ENCODE measurements around the gene PLEKHD1. TPM values are rescaled to one million over a fixed set of nuclear protein-coding genes. Genes with fewer than 3 reads are reported as not detected.
A peak's percentile ranks its signal among the peaks of the same experiment; 100 is the strongest.

The PLEKHD1 gene
- total RNA-seq, 1 experiment from 2014 or later, result 0.15 TPM

- POLR2A ChIA-PET (ENCODE audit: unreplicated experiment), result interaction anchor here (0.6 kb wide), 1 partner anchor 18 kb away, joined by 6 read pairs; no protein-coding TSS in a partner anchor
- H2AFZ ChIP-seq (ENCODE audit: low read length), result no peak overlapping the region
- H4K20me1 ChIP-seq (ENCODE audit: low read length), result no peaks in the 10 kb centered on the region
- intact Hi-C loops (cut with micrococcal nuclease), result loop anchor here (5.0 kb wide), 1 partner anchor 176 kb away; the partner anchor contains the start of genes ERH and SLC39A9
- H3K9me3 ChIP-seq (ENCODE audit: low read length), result no peaks in the 10 kb centered on the region
- BruUV-seq (replicated peaks), result no TSS peak
- H3K9me2 ChIP-seq (replicated peaks; ENCODE audit: low read length), result no peaks in the 10 kb centered on the region
- peaks cover 65% of the 10 kb centered on the region for H3K27me3 ChIP-seq (ENCODE audit: low read length)
- H3K9ac ChIP-seq (ENCODE audit: low read length), result no peak overlapping the region
- peaks cover 6% of the 10 kb centered on the region; the same call in 1 of the 2 replicates for H3K4me1 ChIP-seq (ENCODE audit: insufficient read depth, low read length)
- H3K4me3 ChIP-seq (ENCODE audit: low read length), result no peak overlapping the region
- H3F3A ChIP-seq (ENCODE audit: low read length, unreplicated experiment), result no peaks in the 10 kb centered on the region
- H3K36me3 ChIP-seq (ENCODE audit: low read depth, low read length), result no peaks in the 10 kb centered on the region
- no peaks in the 10 kb centered on the region for H3K79me2 ChIP-seq (ENCODE audit: low read length)
- CTCF ChIA-PET, result interaction anchor here (2.3 kb wide), 1 partner anchor 38 kb away, joined by 18 read pairs; no protein-coding TSS in a partner anchor
- H3K4me2 ChIP-seq (ENCODE audit: low read length), result no peak overlapping the region; the same call in 1 of the 2 replicates
- ATAC-seq (no peak), DNase-seq (no peak)
- no peak for TF ChIP-seq EZH2 (IDR thresholded peaks at IDR 0.05; ENCODE audit: low read length, unreplicated experiment)
- TF ChIP-seq EZH2phosphoT487 (IDR thresholded peaks at IDR 0.05; ENCODE audit: borderline replicate concordance, low read length), result no peak
- no peak for TF ChIP-seq CTCF (conservative IDR thresholded peaks at IDR 0.05; ENCODE audit: low read depth, low read length)
- H3K27ac ChIP-seq (ENCODE audit: low read length), result no peak overlapping the region
These were observed 88.8 kb downstream of the PLEKHD1 start for GRCh38 chr14:69573205-69573830.

- BruUV-seq (replicated peaks), result no TSS peak
- no peaks in the 10 kb centered on the region for H3K79me2 ChIP-seq (ENCODE audit: low read length)
- ChIA-PET CTCF (interaction anchor here (0.6 to 2.3 kb wide), 4 partner anchors 38 to 328 kb away, joined by 3 to 18 read pairs (median 4); partner anchors contain the start of gene SUSD6), POLR2A (ENCODE audit: unreplicated experiment) (interaction anchor here (0.6 kb wide), 1 partner anchor 19 kb away, joined by 6 read pairs; no protein-coding TSS in a partner anchor)
- H3K9ac ChIP-seq (ENCODE audit: low read length), result no peak overlapping the region
- H3K9me3 ChIP-seq (ENCODE audit: low read length), result no peaks in the 10 kb centered on the region
- DNase-seq, result no peak
- ATAC-seq, result peak; percentile 2; the same call in 1 of the 2 replicates
- peak overlapping the region; percentile 97 for H3K4me2 ChIP-seq (ENCODE audit: low read length)
- intact Hi-C loops (cut with micrococcal nuclease), result loop anchor here (1.0 to 5.0 kb wide), 3 partner anchors 39 to 331 kb away; partner anchors contain the start of genes ERH and SLC39A9
- peaks cover 6% of the 10 kb centered on the region; the same call in 1 of the 2 replicates for H3K4me1 ChIP-seq (ENCODE audit: insufficient read depth, low read length)
- no peaks in the 10 kb centered on the region for H3K36me3 ChIP-seq (ENCODE audit: low read depth, low read length)
- H2AFZ ChIP-seq (ENCODE audit: low read length), result no peak overlapping the region
- no peaks in the 10 kb centered on the region for H4K20me1 ChIP-seq (ENCODE audit: low read length)
- no peaks in the 10 kb centered on the region for H3F3A ChIP-seq (ENCODE audit: low read length, unreplicated experiment)
- peaks cover 60% of the 10 kb centered on the region for H3K27me3 ChIP-seq (ENCODE audit: low read length)
- H3K9me2 ChIP-seq (replicated peaks; ENCODE audit: low read length), result no peaks in the 10 kb centered on the region
- TF ChIP-seq CTCF (conservative IDR thresholded peaks at IDR 0.05; ENCODE audit: low read depth, low read length), result no peak
- TF ChIP-seq EZH2phosphoT487 (IDR thresholded peaks at IDR 0.05; ENCODE audit: borderline replicate concordance, low read length), result no peak
- TF ChIP-seq EZH2 (IDR thresholded peaks at IDR 0.05; ENCODE audit: low read length, unreplicated experiment), result no peak
- H3K4me3 ChIP-seq (ENCODE audit: low read length), result peak overlapping the region; percentile 73; the same call in 1 of the 2 replicates
- H3K27ac ChIP-seq (ENCODE audit: low read length), result no peak overlapping the region
These were observed 89.3 kb downstream of the PLEKHD1 start for GRCh38 chr14:69573831-69574262.

Measured in PC-3 (cell line).